WTC11 (cell line): ENCODE measurements around the gene SETD2. TPM values are rescaled to one million over a fixed set of nuclear protein-coding genes. Genes with fewer than 3 reads are reported as not detected.

ENCODE experiments used
- ATAC-seq: fragments of 200-7000 bp; cut with Tn5 transposase; 2 replicates; pipeline ENCODE4 v1.10.0; 2021; ENCODE audit warnings: mild to moderate bottlenecking, moderate library complexity
- CTCF ChIA-PET: fragments of 300-600 bp; sonication (Branson Sonifier 250); formaldehyde crosslinking; loops from one replicate; lab custom pipeline; 2021; ENCODE audit warnings: antibody characterized with exemption; lab: Charles Lee
- POLR2A ChIA-PET: fragments of 350-600 bp; sonication (Branson Sonifier 250); formaldehyde crosslinking; loops from one replicate; lab custom pipeline; 2021; ENCODE audit warnings: antibody characterized with exemption; lab: Charles Lee
- DNase-seq: peaks from one replicate; pipeline ENCODE4 v3.0.0; 2021; ENCODE audit warnings: low spot score
- H3K27ac Mint-ChIP-seq: 2 replicates; pipeline ENCODE4 v1.8.0; 2021; ENCODE audit warnings: mixed read lengths
- H3K27me3 Mint-ChIP-seq: 2 replicates; pipeline ENCODE4 v1.8.0; 2021; ENCODE audit warnings: low read depth, mild to moderate bottlenecking, moderate library complexity, mixed read lengths
- H3K36me3 Mint-ChIP-seq: 2 replicates; pipeline ENCODE4 v1.8.0; 2021; ENCODE audit warnings: mixed read lengths
- H3K4me1 Mint-ChIP-seq: 2 replicates; pipeline ENCODE4 v1.8.0; 2022; ENCODE audit warnings: mixed read lengths
- H3K4me3 Mint-ChIP-seq: 2 replicates; pipeline ENCODE4 v1.8.0; 2021; ENCODE audit warnings: mild to moderate bottlenecking, moderate library complexity, mixed read lengths
- H3K9me3 Mint-ChIP-seq: 2 replicates; pipeline ENCODE4 v1.8.0; 2021; ENCODE audit warnings: mixed read lengths
- CBFB ChIP-seq: sonication (generic); formaldehyde crosslinking; IDR thresholded peaks from 2 replicates; pipeline ENCODE4 v1.8.1; 2022; ENCODE audit warnings: mild to moderate bottlenecking, low read depth, missing genetic modification reagents
- ETV6 ChIP-seq: sonication (generic); formaldehyde crosslinking; IDR thresholded peaks from 2 replicates; pipeline ENCODE4 v1.8.1; 2022; ENCODE audit warnings: mild to moderate bottlenecking, missing genetic modification reagents
- GTF2I ChIP-seq: fragments of 250-450 bp; sonication (Bioruptor Pico); conservative IDR thresholded peaks from 2 replicates; pipeline ENCODE4 v1.4.0; 2021; ENCODE audit warnings: mild to moderate bottlenecking
- NR2C2 ChIP-seq: sonication (generic); formaldehyde crosslinking; IDR thresholded peaks from 2 replicates; pipeline ENCODE4 v1.8.0; 2022; ENCODE audit warnings: mild to moderate bottlenecking, missing genetic modification reagents
- SMAD3 ChIP-seq: sonication (generic); formaldehyde crosslinking; IDR thresholded peaks from 2 replicates; pipeline ENCODE4 v1.8.0; 2022; ENCODE audit warnings: missing genetic modification reagents, mild to moderate bottlenecking, borderline replicate concordance
- TCF7 ChIP-seq: sonication (generic); formaldehyde crosslinking; IDR thresholded peaks from 2 replicates; pipeline ENCODE4 v1.8.0; 2022; ENCODE audit warnings: mild to moderate bottlenecking, low read depth, missing genetic modification reagents, moderate library complexity
- ZNF219 ChIP-seq: sonication (generic); formaldehyde crosslinking; IDR thresholded peaks from 2 replicates; pipeline ENCODE4 v1.8.0; 2023; ENCODE audit warnings: missing genetic modification reagents, mild to moderate bottlenecking, borderline replicate concordance
- ZNF416 ChIP-seq: fragments of 250-450 bp; sonication (Bioruptor Pico); IDR thresholded peaks from 2 replicates; pipeline ENCODE4 v1.9.0; 2021; ENCODE audit warnings: mild to moderate bottlenecking, inconsistent platforms
- ZNF423 ChIP-seq: fragments of 250-450 bp; sonication (Bioruptor Pico); IDR thresholded peaks from 2 replicates; pipeline ENCODE4 v2.1.2; 2022; ENCODE audit warnings: mild to moderate bottlenecking, moderate library complexity
- ZNF671 ChIP-seq: fragments of 250-450 bp; sonication (Bioruptor Pico); IDR thresholded peaks from 2 replicates; pipeline ENCODE4 v1.8.0; 2021; ENCODE audit warnings: mild to moderate bottlenecking
- total RNA-seq: library from RNA; stranded (reverse); gene quantifications from 3 replicates; pipeline ENCODE4 v1.2.3, GENCODE V29; 2021
- TF ChIP-seq, protein P1 (sequence below): fragments of 250-450 bp; sonication (Bioruptor Pico); IDR thresholded peaks from 2 replicates; pipeline ENCODE4 v1.9.0; 2021; ENCODE audit warnings: mild to moderate bottlenecking
- TF ChIP-seq, protein P2 (sequence below): sonication (generic); formaldehyde crosslinking; IDR thresholded peaks from 2 replicates; pipeline ENCODE4 v1.8.1; 2023; ENCODE audit warnings: mild to moderate bottlenecking, missing genetic modification reagents, moderate library complexity
- TF ChIP-seq, protein P3 (sequence below): sonication (generic); formaldehyde crosslinking; IDR thresholded peaks from 2 replicates; pipeline ENCODE4 v1.8.1; 2023; ENCODE audit warnings: mild to moderate bottlenecking, missing genetic modification reagents, moderate library complexity
- TF ChIP-seq, protein P4 (sequence below): sonication (generic); formaldehyde crosslinking; IDR thresholded peaks from 2 replicates; pipeline ENCODE4 v1.8.1; 2023; ENCODE audit warnings: mild to moderate bottlenecking, missing genetic modification reagents
- TF ChIP-seq, protein P5 (sequence below): sonication (generic); formaldehyde crosslinking; IDR thresholded peaks from 2 replicates; pipeline ENCODE4 v1.8.0; 2022; ENCODE audit warnings: mild to moderate bottlenecking, missing genetic modification reagents
- TF ChIP-seq, protein P6 (sequence below): sonication (generic); formaldehyde crosslinking; IDR thresholded peaks from 2 replicates; pipeline ENCODE4 v1.8.1; 2022; ENCODE audit warnings: missing genetic modification reagents, borderline replicate concordance
- TF ChIP-seq, protein P7 (sequence below): fragments of 250-450 bp; sonication (Bioruptor Pico); IDR thresholded peaks from 2 replicates; pipeline ENCODE4 v1.9.0; 2021; ENCODE audit warnings: mild to moderate bottlenecking, borderline replicate concordance

Gene SETD2
- total RNA-seq, 1 experiment from 2014 or later, result 39.8 TPM

DNA sequence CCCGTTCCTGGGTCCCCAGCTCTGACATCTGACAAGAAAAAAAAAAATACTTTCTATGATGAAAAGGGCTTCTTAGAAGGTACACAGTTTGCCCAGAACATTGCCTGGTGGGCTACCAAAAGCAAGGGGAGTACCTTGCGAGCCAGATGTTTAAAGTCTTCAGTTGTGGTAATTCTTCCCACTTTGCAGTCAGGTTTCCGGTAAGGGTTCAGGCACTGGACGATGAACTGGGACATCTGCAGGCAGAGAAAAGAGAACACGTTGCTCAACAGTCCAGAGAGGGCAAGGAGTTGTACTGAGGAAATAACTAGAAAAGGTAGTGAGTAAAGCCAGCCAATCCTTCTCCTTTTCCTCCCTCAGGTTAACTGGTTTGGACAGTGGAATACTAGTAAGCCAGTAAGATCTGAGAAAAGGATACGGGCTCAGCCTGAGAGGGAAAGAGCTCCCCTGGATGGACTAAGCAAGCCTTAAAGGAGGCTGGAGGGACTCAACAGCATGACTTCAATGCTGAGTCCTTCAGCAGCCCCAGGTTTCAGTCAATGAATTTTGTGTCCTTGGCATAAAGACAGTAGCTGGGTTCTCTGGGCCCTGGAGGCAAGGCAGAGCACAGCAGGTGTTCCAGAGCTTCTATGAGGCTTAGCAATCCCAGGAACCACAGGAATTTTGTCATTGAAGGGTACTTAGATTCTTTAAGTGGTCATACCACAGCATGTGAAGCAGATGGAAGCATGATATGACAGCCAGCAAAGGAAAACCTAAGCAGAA is 146.2 kb downstream of the SETD2 start (continued):
- TF ChIP-seq, protein P1, sequence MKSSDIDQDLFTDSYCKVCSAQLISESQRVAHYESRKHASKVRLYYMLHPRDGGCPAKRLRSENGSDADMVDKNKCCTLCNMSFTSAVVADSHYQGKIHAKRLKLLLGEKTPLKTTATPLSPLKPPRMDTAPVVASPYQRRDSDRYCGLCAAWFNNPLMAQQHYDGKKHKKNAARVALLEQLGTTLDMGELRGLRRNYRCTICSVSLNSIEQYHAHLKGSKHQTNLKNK (CRISPR knock-in tag), result no peak
- no peak for TF ChIP-seq TCF7 (CRISPR knock-in tag)
- TF ChIP-seq ZNF423 (CRISPR knock-in tag), result no peak
- no peak for TF ChIP-seq ZNF416 (CRISPR knock-in tag)
- TF ChIP-seq, protein P2, sequence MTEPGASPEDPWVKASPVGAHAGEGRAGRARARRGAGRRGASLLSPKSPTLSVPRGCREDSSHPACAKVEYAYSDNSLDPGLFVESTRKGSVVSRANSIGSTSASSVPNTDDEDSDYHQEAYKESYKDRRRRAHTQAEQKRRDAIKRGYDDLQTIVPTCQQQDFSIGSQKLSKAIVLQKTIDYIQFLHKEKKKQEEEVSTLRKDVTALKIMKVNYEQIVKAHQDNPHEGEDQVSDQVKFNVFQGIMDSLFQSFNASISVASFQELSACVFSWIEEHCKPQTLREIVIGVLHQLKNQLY, result no peak
- TF ChIP-seq, protein P3, sequence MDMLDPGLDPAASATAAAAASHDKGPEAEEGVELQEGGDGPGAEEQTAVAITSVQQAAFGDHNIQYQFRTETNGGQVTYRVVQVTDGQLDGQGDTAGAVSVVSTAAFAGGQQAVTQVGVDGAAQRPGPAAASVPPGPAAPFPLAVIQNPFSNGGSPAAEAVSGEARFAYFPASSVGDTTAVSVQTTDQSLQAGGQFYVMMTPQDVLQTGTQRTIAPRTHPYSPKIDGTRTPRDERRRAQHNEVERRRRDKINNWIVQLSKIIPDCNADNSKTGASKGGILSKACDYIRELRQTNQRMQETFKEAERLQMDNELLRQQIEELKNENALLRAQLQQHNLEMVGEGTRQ (CRISPR knock-in tag), result no peak
- TF ChIP-seq CBFB (CRISPR knock-in tag), result no peak
- TF ChIP-seq GTF2I, result no peak

DNA sequence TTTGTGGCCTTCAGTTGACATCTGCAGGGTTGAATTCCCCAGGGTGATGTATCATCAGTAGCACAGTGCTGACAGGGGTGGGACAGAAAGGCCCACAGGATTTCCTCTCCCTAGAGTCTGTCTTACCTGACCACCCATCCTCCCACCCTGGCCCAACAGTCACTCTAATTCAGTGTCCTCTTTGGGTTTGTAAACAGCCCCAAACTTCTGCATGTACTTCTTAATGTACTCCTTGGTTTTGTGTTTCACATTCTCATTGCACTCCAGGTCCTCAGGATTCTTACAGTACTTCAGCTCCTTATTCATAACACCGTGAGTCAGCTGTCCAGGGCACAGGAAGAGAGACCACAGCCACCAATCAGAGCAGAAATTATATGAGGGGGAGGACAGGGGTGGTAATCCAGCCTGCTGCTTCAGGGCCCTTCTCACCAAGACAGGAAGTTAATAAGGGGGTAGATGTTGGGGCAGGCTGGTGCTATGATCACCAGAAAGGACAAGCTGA is 146.9 kb downstream of the SETD2 start:
- Mint-ChIP-seq H3K4me3 (no peak overlapping the region), H3K9me3 (no peaks in the 10 kb centered on the region), H3K27ac (no peak overlapping the region; the same call in 1 of the 2 replicates)
- ATAC-seq, result no peak
- CTCF ChIA-PET, result interaction anchor here (1.6 kb wide), 1 partner anchor 354 kb away, joined by 9 read pairs; no protein-coding TSS in a partner anchor
- TF ChIP-seq, protein P4, sequence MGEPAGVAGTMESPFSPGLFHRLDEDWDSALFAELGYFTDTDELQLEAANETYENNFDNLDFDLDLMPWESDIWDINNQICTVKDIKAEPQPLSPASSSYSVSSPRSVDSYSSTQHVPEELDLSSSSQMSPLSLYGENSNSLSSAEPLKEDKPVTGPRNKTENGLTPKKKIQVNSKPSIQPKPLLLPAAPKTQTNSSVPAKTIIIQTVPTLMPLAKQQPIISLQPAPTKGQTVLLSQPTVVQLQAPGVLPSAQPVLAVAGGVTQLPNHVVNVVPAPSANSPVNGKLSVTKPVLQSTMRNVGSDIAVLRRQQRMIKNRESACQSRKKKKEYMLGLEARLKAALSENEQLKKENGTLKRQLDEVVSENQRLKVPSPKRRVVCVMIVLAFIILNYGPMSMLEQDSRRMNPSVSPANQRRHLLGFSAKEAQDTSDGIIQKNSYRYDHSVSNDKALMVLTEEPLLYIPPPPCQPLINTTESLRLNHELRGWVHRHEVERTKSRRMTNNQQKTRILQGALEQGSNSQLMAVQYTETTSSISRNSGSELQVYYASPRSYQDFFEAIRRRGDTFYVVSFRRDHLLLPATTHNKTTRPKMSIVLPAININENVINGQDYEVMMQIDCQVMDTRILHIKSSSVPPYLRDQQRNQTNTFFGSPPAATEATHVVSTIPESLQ (CRISPR knock-in tag), result no peak
- no peak for TF ChIP-seq ZNF671 (CRISPR knock-in tag)
- no peak for TF ChIP-seq TCF7 (CRISPR knock-in tag)
- no peak for TF ChIP-seq ZNF219
- TF ChIP-seq ETV6 (CRISPR knock-in tag), result no peak
- TF ChIP-seq NR2C2 (CRISPR knock-in tag), result no peak
- TF ChIP-seq, all 79 proteins: peak for 0
- Mint-ChIP-seq H3K36me3 (peaks cover 23% of the 10 kb centered on the region), H3K27me3 (no peaks in the 10 kb centered on the region), H3K4me1 (peaks cover 7% of the 10 kb centered on the region)
- DNase-seq, result no peak
- POLR2A ChIA-PET, result no interaction called here

DNA sequence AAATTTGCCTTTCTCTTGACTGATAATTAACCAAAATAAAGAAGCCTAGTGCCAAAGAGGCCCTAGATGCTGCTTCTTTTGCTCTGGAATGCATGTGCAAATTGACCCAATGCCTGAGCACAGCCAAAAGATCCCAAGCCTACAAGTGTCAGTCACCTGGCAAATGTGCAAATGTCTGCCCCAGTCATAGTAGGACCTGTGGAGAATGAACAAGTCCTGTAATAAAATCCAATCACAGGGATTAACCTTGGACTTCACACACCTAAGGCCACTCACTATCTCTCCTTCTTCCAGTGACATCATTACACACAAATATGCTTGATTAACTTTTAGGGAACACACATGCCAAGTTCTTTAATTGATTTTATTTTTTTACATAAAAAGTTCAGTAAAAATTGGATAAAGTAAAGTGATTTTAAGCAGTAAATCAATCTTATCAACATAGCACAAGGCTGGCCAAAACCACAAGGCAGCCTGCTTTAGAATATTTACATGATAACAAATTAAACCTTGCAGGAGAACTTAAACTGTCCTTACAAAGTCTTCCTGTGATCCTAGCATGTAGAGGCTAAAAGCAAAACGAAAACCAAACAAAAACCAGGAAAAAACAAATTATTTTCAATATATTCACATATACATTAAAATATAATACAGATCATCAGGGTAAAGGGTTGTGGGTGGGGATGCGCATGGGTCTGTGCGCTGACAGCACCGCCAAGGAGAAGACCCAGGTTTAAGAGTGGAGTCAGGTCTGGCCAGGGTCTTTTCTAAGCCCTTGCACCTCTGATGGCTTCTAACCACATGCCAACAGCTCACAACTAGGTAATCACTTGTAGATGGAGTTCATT is 147.6 kb downstream of the SETD2 start:
- Mint-ChIP-seq H3K4me1 (peaks cover 7% of the 10 kb centered on the region), H3K4me3 (no peak overlapping the region), H3K27me3 (no peaks in the 10 kb centered on the region), H3K36me3 (peaks cover 23% of the 10 kb centered on the region), H3K9me3 (no peaks in the 10 kb centered on the region), H3K27ac (0 out of 2 replicates have a peak overlapping the region, but pooled peaks have one; percentile 20)
- ATAC-seq (no peak), DNase-seq (no peak)
- ChIA-PET CTCF (interaction anchor here (1.1 kb wide), 2 partner anchors 47 to 93 kb away, joined by 3 read pairs; no protein-coding TSS in a partner anchor), POLR2A (no interaction called here)
- TF ChIP-seq ZNF423 (CRISPR knock-in tag) (no peak), SMAD3 (CRISPR knock-in tag) (no peak)
- TF ChIP-seq, protein P5, sequence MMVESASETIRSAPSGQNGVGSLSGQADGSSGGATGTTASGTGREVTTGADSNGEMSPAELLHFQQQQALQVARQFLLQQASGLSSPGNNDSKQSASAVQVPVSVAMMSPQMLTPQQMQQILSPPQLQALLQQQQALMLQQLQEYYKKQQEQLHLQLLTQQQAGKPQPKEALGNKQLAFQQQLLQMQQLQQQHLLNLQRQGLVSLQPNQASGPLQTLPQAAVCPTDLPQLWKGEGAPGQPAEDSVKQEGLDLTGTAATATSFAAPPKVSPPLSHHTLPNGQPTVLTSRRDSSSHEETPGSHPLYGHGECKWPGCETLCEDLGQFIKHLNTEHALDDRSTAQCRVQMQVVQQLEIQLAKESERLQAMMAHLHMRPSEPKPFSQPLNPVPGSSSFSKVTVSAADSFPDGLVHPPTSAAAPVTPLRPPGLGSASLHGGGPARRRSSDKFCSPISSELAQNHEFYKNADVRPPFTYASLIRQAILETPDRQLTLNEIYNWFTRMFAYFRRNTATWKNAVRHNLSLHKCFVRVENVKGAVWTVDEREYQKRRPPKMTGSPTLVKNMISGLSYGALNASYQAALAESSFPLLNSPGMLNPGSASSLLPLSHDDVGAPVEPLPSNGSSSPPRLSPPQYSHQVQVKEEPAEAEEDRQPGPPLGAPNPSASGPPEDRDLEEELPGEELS (CRISPR knock-in tag), result no peak
- TF ChIP-seq, protein P2, result no peak
- TF ChIP-seq, protein P6, sequence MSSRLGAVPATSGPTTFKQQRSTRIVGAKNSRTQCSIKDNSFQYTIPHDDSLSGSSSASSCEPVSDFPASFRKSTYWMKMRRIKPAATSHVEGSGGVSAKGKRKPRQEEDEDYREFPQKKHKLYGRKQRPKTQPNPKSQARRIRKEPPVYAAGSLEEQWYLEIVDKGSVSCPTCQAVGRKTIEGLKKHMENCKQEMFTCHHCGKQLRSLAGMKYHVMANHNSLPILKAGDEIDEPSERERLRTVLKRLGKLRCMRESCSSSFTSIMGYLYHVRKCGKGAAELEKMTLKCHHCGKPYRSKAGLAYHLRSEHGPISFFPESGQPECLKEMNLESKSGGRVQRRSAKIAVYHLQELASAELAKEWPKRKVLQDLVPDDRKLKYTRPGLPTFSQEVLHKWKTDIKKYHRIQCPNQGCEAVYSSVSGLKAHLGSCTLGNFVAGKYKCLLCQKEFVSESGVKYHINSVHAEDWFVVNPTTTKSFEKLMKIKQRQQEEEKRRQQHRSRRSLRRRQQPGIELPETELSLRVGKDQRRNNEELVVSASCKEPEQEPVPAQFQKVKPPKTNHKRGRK (CRISPR knock-in tag), result no peak
- TF ChIP-seq, protein P7, sequence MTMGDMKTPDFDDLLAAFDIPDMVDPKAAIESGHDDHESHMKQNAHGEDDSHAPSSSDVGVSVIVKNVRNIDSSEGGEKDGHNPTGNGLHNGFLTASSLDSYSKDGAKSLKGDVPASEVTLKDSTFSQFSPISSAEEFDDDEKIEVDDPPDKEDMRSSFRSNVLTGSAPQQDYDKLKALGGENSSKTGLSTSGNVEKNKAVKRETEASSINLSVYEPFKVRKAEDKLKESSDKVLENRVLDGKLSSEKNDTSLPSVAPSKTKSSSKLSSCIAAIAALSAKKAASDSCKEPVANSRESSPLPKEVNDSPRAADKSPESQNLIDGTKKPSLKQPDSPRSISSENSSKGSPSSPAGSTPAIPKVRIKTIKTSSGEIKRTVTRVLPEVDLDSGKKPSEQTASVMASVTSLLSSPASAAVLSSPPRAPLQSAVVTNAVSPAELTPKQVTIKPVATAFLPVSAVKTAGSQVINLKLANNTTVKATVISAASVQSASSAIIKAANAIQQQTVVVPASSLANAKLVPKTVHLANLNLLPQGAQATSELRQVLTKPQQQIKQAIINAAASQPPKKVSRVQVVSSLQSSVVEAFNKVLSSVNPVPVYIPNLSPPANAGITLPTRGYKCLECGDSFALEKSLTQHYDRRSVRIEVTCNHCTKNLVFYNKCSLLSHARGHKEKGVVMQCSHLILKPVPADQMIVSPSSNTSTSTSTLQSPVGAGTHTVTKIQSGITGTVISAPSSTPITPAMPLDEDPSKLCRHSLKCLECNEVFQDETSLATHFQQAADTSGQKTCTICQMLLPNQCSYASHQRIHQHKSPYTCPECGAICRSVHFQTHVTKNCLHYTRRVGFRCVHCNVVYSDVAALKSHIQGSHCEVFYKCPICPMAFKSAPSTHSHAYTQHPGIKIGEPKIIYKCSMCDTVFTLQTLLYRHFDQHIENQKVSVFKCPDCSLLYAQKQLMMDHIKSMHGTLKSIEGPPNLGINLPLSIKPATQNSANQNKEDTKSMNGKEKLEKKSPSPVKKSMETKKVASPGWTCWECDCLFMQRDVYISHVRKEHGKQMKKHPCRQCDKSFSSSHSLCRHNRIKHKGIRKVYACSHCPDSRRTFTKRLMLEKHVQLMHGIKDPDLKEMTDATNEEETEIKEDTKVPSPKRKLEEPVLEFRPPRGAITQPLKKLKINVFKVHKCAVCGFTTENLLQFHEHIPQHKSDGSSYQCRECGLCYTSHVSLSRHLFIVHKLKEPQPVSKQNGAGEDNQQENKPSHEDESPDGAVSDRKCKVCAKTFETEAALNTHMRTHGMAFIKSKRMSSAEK (CRISPR knock-in tag), result no peak
